ENCODE results near the gene TAS2R31.

Gene TAS2R31

GRCh38 chr12:10998204-10998603 is 33.0 kb downstream of the TAS2R31 start, which contains the start of gene TAS2R20:
Gene TAS2R20 (minus strand): TSS chr12:10998304. CDS start chr12:10997875, 429 bp downstream.
- DNase-seq (ENCODE audit: low read depth in 3 of 3) = no peak

- DNase-seq (ENCODE audit: low read depth in 3 of 3) = no peak
These were observed 36.9 kb downstream of the TAS2R31 start for GRCh38 chr12:10994307-10994706.

- no peak for DNase-seq (ENCODE audit: low read depth in 3 of 3)
These were observed 42.1 kb downstream of the TAS2R31 start for GRCh38 chr12:10989107-10989506.

GRCh38 chr12:10986812-10987211 is 44.4 kb downstream of the TAS2R31 start, which contains the start of gene TAS2R50:
Gene TAS2R50 (minus strand): TSS chr12:10986912. CDS start chr12:10986860, 52 bp downstream.
- no peak for DNase-seq (ENCODE audit: low read depth in 3 of 3)

- peak in 1 of 3 experiments; percentile 4 for DNase-seq (ENCODE audit: low read depth in 3 of 3)
These were observed 49.0 kb downstream of the TAS2R31 start for GRCh38 chr12:10982244-10982643.
